Measurements from ENCODE around the gene MAOB.

DNA sequence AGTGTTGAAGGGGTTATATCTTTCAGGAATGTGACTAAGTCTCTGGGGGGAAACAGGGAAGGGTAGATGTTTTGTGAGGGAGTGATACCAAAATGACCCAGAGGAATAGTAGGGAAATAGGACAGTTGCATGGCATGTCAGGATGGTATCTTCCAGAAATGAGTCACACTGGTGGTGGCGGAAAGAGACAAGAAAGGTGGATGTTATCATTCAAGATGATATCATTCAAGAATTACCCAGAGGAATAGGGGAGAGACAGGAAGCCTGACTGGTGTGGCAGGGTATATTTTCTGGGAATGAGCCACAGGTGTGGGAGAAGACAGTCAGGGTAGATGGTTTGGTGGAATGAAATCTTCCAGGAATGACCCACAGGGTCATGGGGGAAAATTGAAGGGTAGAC, 165.1 kb downstream of the MAOB start:
- TF ChIP-seq CREM (CRISPR knock-in tag; IDR thresholded peaks at IDR 0.05): no peak
- no peak for TF ChIP-seq ATF1 (CRISPR knock-in tag; IDR thresholded peaks at IDR 0.05)
